Measurements from ENCODE around the gene PRELID3B. TPM values are rescaled to one million over a fixed set of nuclear protein-coding genes. Genes with fewer than 3 reads are reported as not detected.
"Not testable (repeated sequence)": the region's sequence is repeated elsewhere in the genome, so short reads cannot be mapped to it uniquely, and the experiment has no call there.

PRELID3B gene
- total RNA-seq, 1 donor from 2014 or later = 40.0 TPM

DNA sequence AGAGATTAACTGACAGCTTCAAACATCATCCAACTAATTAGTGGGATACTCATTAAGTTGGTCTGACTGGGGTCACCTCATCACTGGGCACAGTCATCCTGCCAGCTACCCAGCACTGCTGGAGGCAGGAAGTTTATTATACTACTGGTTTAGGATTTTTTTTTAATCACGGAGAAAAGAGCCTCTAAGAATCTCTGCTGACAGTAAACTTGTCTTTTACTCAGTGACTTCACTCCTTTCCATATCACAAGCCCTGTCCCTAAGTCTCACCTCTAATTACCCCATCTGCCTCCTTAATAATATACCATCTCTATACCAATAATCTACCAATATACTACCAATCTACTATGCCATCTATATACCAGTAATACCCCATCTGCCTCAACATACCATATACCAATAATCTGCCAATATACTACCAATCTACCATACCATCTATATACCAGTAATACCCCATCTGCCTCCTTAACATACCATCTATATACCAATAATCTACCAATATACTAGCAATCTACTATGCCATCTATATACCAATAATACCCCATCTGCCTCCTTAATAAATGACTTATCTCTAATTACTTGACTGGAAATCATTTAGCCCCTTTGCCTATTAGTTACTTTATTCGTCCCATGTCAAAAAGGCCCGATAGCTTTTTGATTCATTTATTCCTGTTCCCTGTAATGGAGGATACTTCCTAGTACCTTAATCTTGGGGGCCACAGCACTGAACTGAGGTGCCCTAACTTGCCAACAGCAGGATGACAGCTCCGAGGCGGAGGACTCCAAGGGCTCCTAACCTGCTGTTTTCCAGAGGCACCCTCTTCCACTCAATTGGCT is 15.5 kb downstream of the PRELID3B start:
- no peak for DNase-seq (ENCODE audit: low spot score)

DNA sequence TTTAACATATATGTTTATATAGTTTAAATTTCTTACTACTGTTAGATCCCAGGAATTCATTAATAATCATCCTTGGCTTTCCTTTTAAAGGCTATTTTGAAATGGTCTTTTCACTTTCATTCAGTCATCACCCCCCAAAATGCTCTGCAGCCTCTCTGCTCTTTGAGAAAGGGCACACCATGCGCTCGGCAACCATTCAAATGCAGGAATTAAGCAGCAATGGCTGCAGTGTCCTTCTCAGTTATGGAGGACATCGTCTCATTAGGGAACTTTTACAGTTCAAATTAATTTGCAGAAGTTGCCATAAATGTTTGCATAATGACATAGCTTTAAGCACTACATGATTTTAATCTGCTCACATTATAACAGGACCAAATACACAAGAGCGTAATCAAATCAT is 17.1 kb downstream of the PRELID3B start:
- DNase-seq (ENCODE audit: low spot score) = no peak

DNA sequence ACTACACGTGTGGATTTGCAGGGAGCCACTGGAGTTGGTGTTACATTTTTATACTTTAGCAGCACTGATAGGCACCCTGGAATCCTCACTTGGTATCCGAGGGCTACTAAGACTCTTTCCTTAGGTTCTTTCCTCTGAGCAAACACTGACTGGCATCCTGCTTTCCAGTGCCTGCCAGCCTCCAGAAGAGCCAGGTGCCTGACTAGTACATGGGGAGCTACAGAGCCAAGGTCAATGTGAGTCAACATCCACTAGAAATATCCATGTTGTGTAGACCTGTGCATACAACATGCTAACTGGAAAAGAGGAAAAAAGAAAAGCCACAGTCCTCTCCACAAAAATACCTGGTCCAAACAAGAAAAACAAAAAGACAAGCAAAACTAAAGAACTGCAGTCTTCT is 17.5 kb downstream of the PRELID3B start:
- DNase-seq (ENCODE audit: low spot score) = no peak

DNA sequence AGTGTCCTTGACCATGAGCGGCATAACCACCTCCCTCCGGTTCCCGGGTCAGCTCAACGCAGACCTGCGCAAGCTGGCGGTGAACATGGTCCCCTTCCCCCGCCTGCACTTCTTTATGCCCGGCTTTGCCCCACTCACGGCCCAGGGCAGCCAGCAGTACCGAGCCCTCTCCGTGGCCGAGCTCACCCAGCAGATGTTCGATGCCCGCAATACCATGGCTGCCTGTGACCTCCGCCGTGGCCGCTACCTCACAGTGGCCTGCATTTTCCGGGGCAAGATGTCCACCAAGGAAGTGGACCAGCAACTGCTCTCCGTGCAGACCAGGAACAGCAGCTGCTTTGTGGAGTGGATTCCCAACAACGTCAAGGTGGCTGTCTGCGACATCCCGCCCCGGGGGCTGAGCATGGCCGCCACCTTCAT is 18.5 kb downstream of the PRELID3B start:
- DNase-seq (ENCODE audit: low spot score) = no peak

DNA sequence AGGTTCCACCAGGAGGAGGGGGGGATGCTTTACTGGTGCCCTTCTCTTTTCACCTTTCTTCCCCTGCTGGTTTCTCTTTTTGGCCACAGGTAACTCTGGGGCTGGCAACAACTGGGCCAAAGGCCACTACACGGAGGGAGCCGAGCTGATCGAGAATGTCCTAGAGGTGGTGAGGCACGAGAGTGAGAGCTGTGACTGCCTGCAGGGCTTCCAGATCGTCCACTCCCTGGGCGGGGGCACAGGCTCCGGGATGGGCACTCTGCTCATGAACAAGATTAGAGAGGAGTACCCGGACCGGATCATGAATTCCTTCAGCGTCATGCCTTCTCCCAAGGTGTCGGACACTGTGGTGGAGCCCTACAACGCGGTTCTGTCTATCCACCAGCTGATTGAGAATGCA is 19.0 kb downstream of the PRELID3B start:
- DNase-seq (ENCODE audit: low spot score) = no peak

DNA sequence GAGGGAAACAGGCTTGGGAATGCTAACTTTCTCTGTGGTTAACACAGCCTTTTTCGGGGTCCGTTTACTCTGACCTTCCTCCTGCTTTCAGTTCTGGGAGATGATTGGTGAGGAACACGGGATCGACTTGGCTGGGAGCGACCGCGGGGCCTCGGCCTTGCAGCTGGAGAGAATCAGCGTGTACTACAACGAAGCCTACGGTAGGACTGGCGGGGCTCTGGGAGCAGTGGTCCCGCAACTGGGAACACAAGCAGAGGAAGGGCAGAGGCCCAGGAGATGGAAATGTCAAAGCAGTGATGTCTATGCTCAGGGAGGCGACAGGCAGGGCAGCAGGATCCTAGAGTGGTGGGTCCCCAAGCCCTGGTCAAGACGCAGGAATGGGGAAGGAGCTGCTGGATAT is 19.8 kb downstream of the PRELID3B start:
- DNase-seq (ENCODE audit: low spot score) = no peak

DNA sequence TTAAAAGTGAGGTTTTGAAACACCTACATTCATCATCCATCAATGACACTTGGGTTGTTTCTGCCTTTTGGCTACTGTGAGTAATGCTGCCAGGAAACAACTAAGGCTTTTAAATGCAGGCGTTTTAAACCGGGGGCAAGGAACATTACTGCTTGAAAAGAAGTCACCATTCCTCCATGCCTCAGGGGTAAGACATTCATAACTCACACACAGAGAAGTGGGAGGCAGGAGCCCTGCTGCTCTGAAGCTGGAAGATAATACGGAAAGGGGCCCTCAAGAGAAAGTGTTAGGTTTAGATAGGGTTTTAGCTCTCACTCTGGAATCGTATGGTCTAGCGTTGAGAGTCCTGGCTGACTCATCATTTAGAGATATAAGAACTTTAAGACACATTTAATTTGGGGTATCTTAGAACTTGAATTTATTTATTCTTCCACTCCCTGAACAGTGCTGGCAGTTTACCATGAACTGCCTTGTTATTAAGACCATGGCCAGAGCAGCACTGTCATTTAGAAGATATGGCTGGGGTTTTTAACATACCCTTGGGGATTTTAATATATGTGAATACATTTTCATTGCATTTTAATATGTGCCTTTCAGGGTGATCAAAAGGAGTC is 21.5 kb downstream of the PRELID3B start:
- DNase-seq (ENCODE audit: low spot score) = peak; percentile 50

DNA sequence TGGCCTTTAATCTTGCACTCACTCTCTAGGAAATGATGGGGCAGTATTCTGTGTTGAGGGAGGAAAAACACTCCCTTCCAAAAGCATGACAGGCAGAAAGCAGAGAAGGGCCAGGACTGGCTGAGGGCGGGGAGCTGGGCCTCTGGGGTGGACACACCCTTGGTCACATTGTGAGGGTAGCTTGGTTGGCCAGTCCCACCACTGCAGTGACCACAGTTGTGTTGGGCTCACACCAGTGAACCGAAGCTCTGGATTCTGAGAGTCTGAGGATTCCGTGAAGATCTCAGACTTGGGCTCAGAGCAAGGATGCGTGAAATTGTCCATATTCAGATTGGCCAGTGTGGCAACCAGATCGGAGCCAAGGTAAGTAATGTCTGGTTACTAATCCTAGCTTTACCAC is 23.4 kb downstream of the PRELID3B start, which contains the start of gene TUBB1:
Gene TUBB1 (plus strand): TSS at position 213 of the 400 bp plus-strand sequence. CDS start 94 bp downstream, at position 307.
- no peak for DNase-seq (ENCODE audit: low spot score)

DNA sequence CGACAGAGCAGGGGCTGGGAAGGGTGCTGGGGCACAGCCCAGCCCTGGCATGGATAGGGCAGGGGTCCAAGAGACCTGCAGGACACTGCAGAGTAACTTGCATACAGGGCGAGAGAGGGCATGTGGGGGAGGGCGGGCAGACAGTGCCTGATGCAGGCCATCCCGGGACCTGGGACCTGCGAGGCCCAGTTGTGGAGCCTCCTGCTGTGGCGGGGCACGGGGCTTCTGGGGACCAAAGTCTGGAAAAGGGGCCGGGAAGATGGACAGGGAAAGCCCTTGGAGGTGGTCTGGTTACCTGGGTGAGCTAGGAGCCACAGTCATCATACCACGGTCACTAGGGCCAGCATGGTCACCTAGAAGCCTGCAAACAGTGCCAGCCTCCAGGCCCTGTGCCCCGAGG is 23.8 kb downstream of the PRELID3B start:
- no peak for DNase-seq (ENCODE audit: low spot score)

DNA sequence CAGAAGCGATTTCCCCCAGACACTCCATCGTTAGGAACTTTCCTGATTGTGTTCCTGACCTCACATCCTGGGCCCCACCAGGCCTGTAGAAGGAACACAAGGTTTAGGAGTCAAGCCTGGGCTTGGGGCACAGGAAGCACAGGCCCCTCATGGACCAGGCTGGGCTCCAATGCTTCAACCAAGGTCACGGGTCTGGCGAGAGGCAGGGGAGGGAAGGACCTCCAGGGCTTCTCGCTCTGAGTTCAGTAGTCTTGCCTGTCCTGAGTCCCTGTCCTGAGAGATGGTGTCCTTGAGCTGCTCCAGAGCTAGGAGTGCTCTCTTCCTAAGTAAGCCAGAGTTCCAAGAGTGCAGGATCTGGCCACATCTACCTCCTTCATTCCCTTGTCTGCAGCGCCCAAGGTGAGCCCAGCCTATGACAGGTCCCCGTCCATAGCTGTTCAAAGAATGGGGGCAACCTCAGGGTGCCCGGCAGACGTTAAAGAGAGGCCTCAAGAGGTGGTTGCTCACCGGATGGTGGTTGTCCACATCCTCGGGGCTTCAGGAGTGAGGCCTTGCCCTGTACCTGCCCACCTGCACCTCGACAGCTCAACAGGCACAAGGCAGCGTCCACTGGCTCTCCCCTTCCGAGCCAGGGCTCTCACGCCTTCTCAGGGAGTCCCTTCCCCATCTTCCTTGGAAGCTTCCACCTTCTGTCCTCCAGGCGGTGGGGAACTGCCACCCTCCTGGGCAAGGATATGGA is 24.9 kb downstream of the PRELID3B start:
- no peak for DNase-seq (ENCODE audit: low spot score)

DNA sequence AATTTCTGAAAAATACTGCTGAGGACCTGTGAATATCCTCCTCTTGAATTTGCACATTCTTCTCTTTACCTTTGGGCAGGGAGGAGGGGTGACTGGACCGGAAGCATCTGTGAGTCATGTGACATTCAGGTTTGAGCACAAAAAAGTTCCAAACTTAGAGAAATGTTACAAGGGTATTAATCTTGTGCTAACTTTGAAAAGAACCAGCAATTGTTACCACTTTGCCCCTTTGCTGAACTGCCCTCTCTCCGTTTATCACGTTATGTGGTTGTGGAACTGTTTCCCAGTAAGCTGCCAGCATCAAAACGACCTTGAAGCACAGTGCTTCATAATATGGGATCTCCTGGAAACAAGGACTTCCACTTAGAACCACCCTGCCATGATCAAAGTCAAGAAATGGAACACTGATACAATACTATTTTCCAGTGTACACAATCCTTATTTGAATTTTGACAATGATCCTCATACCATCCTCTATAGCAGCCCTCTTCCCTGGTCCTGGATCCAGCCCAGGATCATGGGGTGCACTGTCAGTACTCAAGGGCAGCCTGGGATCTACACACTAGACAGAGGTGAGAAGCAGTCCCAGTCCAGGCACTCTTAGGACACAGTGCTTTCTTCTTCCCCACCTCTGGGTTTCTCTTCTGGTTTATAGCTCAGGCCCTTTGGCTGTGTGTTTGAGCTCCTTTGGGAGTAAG is 25.6 kb downstream of the PRELID3B start:
- no peak for DNase-seq (ENCODE audit: low spot score)

DNA sequence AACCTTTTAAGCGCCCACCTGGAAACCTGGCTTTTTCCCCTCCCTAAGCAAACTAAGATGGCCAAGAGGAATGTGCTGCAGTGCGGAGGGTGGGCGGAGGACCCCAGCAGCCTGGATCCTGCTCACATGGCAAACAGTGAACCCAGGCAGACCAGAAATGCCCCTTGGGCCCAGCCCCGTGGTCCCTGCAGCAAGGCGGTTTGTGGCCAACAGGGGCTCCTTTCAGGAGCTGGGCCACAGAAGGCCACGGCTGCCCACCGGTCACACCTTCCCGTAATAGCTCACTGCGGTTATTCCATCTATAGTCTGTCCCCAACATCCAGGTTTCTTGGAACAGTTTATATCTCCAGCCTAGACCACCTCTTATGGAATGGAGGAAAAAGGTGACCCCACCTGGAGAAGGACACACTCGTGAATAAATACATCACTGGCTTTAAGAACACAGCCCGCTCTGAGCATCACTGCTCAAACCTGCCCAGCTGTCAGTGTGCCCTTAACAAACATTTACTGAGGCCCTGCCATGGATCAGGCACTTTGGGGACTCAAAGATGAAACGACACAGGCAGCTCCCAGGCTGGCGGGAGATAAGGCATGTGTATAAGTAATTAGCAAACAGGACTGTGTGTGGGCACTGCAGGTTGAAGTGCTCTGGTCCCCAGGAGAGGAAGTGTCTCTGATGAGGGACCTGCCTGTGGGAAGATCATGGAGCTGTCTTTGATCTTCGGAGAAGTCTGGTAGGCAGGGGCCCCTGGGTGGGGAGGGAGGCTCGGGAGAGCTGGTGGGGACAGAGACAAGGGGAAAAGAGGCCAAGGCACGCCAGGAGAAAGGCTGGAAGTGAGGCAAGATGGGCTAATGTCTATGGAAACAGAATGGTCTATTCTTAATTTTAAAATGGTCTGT is 26.5 kb downstream of the PRELID3B start:
- no peak for DNase-seq (ENCODE audit: low spot score)

DNA sequence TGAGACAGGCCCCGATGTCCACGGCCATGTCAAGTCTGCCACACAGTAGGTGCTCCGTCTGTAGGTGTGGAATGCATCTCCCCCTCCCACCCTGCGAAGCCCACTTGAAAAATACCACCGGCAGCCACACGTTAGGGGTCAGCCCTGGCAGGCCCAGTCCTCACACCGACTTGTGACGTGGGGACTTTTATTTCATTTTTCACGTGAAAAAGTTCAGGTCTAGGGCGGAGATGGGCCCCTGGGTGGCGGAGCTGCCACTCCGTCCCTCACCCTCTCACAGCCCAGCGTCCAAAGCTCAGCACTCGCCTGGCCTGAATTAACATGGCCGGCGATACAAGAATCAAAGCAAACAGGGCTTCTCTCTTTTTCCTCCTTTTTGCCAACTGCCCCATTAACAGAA is 27.2 kb downstream of the PRELID3B start:
- DNase-seq (ENCODE audit: low spot score) = no peak

DNA sequence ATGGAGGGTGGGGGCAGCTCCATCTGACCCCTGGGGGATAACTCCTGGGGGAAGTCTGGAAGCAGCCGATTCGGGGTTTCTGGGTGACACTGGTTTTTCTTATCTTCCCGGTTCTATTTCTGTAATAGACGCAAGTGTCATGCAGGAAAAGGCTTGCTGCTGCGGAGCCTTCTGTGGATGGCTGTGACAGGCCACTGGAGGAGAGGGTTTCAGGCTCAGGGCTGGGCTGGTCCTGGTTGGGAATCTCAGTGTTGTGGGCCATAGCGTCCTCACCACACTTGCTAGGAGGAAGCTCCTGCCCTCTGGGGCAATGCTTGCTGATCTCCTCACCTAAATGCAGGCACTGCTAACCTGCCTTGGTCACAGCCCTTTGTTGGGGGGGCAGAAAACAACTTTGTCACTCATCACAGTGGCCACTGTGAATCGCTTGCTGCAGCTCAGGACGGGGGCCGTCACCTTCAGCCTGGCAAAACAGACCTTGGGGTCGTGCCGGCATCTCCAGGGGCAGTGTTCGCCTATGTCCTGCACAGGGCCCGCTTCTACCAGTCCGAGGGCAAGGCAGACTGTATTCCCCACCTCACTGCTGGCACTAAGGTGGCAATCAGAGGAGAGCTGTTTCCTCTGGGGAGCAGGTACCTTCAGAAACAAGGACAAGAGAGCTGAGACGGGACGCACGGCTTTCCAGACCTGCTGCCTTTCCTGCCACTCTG is 27.8 kb downstream of the PRELID3B start:
- DNase-seq (ENCODE audit: low spot score) = no peak

DNA sequence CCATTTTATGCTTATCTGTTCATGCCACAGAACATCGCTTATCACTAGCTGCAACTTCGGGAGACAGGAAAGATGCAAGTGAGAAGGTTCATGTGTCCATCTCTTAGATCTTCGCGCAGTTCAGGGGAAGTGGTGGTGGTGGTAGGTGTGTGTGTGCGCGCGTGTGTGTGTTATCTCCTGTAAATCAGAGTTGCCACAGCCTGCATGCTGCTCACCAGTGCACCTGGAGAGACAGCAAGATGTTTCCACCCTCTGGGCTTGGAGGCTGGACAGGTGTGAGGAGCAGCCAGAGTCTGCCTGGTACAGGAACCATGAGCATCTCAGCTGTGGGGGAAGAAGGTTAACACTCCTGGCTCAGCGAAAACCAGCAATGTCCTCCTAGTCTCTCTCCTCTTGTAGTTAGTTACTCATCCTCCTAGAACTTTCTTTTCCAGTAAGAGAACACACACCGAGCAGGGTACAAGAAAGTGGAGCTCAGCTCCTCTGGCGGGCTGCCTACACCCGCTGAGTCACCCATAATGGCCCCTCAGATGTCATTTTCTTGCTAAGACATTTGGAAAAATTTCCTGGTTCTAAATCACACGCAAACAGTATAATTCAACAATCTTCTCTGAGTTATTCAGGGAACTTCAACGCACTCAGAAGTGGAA is 28.5 kb downstream of the PRELID3B start:
- peak; percentile 20 for DNase-seq (ENCODE audit: low spot score)

DNA sequence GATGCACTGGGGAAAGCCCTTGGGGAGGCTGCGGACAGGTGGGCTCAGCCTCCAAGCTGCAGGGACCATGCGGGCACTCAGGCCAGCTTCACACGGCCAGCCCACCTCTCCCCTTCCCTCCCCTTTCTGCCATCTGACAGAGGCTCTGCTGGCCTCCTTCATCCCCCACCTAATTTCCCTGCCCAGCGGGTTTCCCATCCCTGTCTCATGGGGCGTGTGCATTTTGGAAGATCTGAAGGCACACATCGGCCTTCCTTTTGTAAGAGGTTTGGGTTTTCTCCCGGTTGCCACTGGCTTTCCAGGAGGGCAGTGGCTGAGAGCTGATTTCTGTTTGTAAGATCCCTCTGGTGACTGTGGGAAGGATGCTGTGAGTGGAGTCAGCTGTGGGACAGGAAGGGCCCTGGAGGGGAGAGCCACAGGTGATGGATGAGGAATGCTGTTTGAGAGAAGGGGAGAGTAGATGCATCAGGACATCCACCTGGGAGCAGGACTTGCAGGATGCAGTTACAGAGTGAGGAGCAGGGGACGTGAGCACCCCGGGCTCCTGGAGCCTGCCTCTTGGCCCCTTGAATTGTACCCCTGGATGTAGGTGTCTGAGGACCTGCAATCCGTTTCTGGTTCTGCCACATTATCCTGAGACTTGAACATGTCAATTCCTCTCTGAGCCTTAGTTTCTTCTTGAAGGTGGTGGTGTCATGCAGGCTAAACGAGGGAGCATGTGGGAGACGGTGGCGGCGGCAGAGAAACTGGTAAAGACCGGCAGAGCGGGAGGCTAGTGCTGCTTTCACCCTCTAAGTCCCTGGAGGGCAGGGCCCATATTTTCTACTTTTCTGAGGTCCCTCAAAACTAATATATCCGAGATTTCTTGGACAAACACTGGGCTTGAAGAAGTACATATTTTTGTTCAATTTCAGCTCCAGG is 29.3 kb downstream of the PRELID3B start:
- no peak for DNase-seq (ENCODE audit: low spot score)

DNA sequence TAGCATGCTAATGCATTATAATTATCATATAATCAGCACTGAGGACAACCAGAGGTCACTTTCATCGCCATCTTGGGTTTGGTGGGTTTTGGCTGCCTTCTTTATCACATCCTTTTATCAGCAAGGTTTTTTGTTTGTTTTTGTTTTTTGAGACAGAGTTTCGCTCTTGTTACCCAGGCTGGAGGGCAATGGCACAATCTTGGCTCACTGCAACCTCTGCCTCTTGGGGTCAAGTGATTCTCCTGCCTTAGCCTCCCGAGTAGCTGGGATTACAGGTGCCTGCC is 30.8 kb downstream of the PRELID3B start:
- not testable (repeated sequence) for DNase-seq (ENCODE audit: low spot score)

DNA sequence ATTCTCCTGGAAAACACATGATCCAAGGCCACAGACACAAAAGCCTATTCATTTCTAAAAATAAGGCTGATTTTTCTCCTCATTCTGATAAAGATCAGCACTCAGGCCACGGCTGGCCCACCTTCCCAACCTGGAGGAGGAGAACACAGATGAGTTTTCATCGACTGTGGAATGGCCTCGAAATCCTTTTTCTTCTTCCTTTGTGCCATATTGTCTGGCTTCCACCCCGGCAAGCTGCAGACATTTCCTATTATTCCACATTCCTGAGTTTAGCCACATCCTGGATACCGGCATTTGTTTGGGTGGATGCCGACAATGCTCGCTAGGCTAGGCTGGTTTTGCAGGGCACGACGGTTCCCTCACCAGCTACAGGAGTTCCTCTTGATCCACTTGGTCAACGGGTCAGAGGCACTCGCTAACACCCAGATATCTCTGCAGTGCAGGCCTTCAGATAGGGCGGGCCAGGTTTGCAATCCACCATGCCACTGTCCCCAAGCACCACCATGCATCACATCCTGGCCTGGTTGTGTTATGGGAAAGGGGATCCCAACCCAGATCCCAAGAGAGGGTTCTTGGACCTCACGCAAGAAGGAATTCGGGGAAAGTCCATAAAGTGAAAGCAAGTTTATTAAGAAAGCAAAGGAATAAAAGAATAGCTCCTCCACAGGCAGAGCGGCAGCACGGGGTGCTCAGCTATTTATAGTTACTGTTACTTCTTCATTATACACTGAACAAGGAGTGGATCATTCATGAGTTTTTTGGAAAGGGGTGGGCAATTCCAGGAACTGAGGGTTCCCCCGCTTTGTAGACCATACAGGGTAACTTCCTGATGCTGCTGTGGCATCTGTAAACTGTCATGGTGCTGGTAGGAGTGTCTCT is 31.4 kb downstream of the PRELID3B start:
- DNase-seq (ENCODE audit: low spot score) = peak; percentile 37

Data from umbilical cord (tissue), 2 donors.